GM21360 (cell line): ENCODE measurements around the gene SMPD2.

Experiments
- ATAC-seq: cut with Tn5 transposase; IDR thresholded peaks from one replicate; pipeline ENCODE4 v1.9.1; 2021; ENCODE audit warnings: mild to moderate bottlenecking, moderate library complexity; ENCODE audit not compliant: unreplicated experiment

SMPD2 gene, protein sequence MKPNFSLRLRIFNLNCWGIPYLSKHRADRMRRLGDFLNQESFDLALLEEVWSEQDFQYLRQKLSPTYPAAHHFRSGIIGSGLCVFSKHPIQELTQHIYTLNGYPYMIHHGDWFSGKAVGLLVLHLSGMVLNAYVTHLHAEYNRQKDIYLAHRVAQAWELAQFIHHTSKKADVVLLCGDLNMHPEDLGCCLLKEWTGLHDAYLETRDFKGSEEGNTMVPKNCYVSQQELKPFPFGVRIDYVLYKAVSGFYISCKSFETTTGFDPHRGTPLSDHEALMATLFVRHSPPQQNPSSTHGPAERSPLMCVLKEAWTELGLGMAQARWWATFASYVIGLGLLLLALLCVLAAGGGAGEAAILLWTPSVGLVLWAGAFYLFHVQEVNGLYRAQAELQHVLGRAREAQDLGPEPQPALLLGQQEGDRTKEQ

DNA sequence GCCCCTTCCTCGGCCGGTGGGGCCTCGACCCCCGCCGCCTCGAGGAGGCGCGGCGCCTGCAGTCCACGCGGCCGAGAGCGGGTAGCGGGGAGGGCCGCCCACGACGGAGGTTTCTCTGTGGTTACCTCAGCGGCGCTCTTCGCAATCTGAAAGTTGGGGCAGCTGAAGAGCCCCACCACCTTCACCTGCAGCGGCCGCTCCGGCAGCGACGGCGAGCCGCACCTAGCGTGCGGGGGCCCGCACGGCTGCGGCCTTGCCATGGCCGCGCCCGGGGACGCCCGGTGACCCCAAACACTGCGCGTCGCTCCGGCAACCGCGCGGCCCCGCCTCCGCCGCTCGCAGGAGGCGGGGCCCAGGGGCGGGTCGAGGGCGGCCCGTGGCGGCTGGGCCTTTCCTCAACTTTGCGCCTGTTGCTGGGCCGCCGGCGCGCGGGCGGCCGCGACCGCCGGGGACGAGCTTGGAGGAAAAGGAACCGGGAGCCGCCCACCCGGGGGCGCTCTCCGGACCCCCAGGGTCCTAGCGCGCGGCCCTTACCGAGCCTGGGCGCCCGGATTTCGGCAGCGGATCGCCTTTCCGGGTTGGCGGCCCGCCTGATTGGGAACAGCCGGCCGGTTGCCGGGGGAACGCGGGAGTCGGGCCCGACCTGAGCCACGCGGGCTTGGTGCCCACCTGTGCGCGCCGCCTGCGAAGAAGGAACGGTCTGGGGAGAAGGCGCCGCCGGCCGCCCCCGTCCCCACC, at the start of gene SMPD2, which contains the start of gene PPIL6:
Gene SMPD2, plus strand, starts transcription at position 394 of the 738 bp plus-strand sequence. CDS start 398 bp downstream, outside the sequence.
Gene PPIL6, minus strand, starts transcription at position 298 of the 738 bp plus-strand sequence. Its CDS starts 38 bp downstream, at position 260.
- peak; percentile 84 for ATAC-seq

DNA sequence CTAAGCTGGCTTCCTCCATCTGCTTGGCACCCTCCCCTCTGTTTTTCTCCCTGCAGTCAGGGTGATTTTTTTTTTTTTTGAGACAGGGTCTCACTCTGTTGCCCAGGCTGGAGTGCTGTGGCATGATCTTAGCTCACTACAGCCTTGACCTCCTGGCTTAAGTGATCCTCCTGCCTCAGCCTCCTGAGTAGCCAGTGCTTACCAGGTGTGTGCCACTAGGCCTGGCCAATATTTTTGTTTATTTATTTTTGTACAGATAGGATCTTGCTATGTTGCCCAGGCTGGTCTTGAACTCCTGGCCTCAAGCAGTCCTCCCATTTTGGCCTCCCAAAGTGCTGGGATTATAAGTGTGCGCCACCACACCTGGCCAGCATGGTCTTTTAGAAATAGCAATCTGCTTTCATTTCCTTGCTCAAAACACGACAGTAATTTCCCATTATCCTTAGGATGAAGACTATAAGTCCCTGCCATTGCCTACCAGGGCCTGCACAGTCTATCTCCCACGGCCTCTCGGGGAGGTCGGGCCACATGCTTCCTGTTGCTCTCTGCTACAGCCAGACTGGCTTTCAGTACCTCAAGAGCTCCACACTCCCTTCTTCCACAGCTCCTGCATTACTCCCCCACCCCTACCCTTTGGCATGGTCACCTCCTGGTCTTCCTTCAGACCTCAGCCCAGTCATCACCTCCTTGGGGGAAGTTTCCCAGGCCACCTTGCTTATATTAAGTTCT, 47.2 kb upstream of the SMPD2 start:
- ATAC-seq = no peak

DNA sequence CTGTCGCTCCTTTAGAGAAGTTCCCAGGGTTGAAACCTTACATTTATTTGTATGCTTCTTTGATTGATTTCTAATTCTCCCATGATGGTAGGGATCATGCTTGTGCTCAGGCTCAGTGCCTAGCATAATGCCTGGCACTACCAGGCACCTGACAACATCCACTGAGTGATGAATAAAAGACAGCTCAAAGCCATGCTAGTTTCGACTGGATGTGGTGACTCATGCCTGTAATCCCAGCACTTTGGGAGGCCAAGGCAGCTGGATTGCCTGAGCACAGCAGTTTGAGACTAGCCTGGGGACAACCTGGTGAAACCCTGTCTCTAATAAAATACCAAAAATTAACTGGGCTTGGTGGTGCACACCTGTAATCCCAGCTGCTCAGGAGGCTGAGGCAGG, 46.6 kb upstream of the SMPD2 start:
- ATAC-seq = no peak

DNA sequence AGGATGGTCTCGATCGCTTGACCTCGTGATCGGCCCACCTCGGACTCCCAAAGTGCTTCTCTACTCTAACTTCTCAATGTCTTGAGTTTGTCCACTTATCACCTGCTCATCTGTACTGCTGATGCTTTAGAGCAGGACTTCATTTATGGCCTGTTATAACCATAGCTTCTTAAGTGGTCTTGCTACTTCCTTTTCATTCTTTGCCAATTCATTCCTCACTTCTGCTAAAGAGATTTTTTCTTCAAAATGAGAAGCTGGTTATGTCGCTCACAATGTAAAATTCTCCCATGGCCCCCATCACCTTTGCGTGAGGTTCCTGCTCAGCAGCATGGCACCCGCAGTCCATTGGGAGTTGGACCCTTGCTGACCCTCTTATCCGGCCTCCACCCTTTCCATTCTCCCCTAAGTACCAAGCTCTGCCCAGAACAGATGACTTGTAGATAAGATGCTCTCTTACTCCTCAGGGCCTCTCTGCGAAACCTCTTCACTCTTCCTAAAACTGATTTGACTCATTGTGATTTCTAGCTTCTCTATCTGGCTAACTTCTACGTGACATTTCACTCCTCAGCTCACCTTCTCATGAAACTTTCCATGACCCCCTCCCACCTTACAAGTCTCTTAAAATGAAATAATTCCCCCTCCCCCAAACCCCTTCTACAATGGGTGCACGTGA, 44.3 kb upstream of the SMPD2 start:
- no peak for ATAC-seq

DNA sequence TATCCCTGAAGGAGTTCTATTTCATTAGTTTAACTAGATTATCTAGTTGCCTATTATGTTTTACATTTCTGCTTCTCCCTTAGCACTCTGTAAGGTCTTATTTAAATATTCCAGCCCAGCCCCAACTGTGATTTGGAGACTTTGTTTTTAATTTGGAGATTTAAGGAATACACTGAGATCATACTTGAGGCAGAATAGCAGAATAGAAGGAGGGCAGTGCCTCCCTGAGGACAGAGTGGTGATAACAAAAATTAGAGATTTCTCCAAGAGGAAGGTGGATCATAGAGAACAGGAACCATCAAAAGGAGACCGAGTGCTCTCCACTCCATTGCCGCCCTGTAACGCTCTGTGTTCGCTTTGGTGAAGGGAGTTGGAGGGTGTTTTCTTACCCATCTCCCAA, 43.5 kb upstream of the SMPD2 start:
- ATAC-seq = no peak

DNA sequence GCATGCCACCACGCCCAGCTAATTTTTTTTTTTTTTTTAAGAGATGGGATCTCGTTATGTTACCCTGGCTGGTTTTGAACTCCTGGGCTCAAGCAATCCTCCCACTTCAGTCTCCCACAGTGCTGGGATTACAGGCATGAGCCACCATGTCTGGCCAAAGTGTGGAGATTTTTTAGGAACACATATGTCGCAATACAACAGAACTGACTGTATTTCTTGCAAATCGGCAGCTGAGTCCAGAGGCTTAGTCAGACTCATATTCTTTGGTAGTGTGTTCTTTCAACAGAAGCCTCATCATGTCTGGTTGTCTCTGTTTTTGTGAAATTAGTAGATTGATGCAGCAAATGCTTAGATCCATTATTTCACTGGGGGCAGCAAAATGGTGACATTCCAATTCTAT, 34.3 kb upstream of the SMPD2 start:
- ATAC-seq = no peak

DNA sequence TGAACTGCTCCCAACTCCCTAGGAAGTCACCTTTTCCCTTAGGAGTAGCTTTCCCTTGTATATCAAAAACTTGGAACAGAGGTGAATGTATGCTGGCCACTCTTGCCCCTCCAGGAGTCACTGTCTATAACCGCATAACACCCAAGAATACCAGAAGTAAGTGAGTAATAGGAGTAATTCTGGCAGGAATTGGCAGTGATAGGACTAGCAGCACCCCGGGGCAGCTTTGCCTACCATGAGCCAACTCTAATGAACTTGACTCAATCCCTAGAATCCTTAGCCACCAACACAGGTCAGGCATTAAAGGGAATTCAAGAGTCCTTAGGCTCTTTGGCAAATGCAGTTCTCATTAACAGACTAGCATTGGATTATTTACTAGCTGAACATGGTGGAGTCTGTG, 29.5 kb upstream of the SMPD2 start:
- ATAC-seq = no peak

DNA sequence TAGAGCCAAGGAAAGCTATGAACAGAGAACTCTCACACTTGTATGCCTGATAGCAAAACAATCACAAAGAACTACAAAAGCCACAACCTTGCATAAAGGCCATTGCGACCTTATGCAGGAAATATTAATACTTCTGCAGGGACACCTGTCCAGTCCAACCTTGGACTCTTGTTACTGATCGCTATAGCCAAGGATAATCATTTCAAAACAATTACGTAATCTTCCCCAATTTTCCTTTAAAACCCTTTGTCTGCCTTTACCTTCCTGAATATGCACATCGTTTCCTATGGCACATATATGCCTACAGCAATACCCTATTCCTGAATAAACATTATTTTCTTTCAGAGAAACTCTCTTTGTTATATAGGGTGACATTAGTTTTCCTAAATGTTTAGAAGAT, 22.9 kb upstream of the SMPD2 start:
- ATAC-seq = no peak

DNA sequence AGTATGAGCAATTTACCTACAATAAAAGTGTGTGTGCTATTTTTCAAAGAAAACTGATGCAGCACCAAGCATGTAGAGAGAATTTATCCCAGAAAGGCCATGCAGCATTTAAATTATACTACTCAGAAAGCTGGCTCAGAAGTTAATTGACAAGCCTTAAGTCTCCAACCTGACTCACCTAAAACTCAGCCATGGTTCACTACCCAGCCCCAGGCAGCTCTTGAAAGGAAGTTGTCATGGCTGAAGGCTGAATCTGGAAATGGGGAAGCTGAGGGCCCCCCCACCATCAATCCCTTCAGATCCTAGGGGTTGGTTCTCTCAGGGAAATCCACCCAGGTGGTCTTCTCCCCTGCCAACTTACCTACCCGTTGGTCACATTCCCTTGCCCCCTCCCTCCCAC, 19.8 kb upstream of the SMPD2 start:
- no peak for ATAC-seq

DNA sequence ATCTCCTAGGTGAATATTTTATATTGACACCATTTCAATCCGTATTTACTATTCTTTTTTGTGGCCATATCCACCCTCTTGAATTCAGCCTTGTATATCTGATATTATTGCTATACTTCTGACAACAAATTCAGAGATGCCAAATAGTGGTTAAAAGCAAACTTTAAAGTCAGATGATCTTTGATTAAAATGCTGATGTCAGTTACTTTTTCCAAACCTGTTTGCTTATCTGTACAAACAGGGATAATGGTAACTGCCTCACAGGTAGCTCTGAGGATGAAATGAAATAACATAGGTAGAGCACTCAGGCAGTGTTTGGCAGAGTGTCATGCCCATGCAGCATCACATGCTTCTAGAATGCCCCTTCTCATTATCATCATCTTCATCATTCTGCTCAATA, 19.3 kb upstream of the SMPD2 start:
- ATAC-seq = no peak

DNA sequence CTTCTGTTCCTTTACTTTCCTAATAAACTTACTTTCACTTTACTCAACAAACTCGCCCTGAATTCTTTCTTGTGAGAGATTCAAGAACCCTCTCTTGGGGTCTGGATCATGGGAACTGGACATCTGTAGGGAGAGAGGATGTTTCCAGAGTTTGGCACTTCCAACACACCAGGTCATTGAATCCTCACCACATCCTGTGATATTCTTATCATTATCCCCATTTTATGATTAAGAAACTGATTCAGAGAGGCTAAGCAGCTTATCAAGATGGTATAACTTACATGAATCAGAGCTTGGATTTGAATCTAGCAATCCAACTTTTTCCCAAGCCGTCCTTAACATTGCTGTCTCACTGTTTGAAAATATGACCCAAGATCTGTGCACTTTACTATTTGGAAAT, 15.6 kb upstream of the SMPD2 start:
- no peak for ATAC-seq

DNA sequence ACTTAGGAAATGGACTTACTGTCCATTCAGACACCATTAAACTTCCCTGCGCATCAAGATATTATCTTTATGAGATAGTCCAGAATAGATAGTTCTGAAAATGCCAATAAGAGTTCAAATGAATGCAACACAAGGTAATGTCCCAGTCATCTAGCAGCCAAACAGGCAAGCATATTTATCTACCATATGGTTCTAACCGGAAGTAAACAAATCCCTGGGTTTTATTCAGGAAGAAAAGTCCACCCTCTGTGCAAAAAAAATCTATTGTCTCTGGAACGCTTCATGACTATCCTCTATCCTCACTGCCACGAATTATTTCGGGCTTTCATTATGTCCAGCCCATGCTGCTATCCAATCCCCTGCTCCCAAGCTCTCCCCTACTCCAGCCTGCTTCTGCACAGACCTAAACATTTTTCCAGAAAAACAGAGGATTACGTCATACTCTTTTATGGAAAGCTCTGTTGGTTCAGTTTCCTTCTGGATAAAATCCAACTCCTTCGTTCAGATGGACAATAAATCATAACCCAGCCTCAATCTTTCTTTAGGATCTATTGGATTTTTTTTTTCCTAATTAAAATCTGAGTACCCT, 11.5 kb upstream of the SMPD2 start:
- no peak for ATAC-seq

DNA sequence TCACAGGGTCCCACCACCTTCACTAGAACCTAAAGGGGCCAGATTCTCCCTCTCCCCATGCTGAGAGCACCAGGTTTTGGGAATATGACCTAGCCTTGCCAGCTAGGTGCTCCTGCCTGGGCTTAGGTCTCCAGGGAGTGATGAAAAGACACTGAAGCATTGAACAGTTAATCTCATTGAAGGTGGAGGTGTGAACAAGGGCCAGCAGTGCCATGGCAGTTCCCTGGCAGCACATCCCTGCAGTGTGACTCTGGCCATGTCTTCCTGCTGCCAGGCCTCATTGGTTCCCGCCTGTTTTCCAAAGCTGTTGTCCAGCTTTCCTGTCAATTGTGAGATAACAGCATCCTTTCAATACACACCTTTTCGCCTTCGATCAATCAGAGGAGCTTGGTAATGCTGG, 11.0 kb upstream of the SMPD2 start:
- ATAC-seq = no peak

DNA sequence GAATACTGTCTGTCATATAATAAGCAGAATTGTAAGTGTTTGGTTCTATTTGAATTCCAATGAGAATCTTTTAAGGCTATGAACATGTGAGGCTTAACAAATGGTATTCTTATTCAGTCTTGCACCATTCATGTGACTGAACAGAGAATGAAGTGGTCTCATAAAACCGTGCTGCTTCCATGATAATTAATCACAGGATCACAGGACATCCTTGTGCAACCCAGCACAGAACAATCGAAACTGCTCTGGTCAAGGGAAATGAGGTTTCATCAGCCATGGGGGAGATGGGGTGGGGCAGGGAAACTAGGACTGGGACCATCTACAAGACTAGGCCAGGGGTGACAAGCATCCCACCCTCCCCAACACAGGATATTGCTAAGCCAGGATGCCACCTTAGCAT, 6.1 kb upstream of the SMPD2 start:
- ATAC-seq = no peak

DNA sequence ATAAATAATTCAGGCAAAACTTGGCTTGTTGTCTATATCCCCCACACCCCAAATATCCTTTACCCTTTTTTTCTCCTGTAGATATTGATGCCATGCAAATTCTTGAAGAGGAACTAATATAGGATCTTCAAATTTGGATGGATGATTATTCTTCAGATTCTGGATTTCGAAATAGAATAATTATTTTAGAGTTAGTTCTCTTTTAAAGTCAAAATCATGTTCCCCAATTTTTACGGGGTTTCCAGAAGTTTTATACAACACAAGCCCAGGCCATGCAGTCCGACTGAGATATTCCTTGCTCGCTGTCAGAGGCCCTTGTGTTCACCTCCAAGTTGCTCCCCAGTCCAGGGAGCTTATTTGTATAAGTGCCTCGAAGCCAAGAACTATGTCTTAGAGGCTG, 4.5 kb upstream of the SMPD2 start:
- ATAC-seq = no peak

DNA sequence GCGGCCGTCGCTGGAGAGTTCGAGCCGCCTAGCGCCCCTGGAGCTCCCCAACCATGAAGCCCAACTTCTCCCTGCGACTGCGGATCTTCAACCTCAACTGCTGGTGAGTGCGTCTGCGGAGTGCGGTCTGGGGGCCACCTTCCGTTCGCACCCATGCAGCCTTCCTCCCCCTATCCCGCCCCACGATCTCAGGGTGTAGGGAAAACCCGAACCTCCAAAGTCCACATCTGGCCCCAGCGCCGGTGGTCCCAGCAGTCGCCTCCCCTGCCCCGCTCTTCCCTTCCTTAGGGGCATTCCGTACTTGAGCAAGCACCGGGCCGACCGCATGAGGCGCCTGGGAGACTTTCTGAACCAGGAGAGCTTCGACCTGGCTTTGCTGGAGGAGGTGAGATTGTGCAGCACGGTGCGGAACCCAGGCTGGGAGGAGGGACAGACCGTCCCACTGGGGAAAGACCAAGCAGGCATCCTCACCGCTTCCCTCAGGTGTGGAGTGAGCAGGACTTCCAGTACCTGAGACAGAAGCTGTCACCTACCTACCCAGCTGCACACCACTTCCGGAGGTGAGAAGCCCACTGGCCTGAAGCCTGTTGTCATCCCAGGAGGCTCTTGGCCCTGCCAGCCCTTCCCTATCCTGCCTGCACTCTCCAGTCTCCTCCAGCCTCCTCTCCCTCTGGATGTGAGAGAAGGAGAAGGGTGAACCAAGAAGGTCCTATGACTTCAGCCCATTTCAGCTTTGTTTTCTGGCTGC, 719 bp downstream of the SMPD2 start:
- peak; percentile 15 for ATAC-seq

DNA sequence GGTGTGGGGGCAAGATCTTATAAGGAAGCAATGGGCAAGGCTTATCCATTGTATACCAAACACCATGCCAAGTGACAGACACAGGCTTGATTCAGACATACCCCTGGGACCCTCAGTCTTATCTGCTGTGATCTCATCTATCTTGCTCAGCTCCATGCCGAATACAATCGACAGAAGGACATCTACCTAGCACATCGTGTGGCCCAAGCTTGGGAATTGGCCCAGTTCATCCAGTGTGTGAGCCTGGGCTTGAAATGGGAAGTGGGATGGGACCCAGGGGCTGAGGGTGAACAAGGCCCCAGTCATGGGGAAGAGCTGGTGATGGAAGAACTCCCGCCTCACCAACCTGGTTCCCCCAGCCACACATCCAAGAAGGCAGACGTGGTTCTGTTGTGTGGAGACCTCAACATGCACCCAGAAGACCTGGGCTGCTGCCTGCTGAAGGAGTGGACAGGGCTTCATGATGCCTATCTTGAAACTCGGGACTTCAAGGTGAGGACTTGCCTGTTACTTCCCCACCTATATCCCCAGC, 1.9 kb downstream of the SMPD2 start:
- ATAC-seq = no peak

DNA sequence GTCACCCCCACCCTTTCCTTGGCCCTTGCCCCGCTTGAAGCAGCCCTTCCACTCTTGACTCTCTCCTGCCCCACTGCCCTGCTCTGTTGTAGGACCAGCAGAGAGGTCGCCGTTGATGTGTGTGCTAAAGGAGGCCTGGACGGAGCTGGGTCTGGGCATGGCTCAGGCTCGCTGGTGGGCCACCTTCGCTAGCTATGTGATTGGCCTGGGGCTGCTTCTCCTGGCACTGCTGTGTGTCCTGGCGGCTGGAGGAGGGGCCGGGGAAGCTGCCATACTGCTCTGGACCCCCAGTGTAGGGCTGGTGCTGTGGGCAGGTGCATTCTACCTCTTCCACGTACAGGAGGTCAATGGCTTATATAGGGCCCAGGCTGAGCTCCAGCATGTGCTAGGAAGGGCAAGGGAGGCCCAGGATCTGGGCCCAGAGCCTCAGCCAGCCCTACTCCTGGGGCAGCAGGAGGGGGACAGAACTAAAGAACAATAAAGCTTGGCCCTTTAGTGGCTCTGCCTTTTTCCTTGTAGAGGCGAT, 3.0 kb downstream of the SMPD2 start:
- ATAC-seq = no peak

DNA sequence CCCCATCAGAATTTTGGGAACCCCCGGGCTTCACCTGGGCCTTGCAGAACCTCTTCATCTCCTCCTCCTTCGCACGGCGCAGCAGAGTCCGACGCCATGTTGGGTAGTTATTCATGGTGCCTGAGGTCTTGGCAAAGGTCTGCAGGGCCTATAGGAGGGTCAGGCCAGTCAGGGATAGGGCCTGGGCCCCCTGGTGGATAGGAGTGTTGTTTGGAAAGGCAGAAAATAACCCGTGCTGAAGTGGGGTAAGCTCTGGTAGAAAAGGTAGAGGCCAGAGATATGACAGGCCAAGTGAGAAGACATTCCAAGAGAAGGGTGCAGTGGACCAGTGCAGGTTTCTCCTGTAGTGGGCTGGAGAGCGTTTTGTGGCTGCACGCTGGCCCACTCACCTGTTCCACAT, 4.9 kb downstream of the SMPD2 start:
- ATAC-seq = no peak
